DND-41 (cell line): ENCODE measurements around the gene VWA1.

Source experiments
- ATAC-seq: fragments of 200-7000 bp; cut with Tn5 transposase; 3 replicates; pipeline ENCODE4 v1.9.1; 2021; ENCODE audit warnings: low read depth; ENCODE audit not compliant: insufficient read depth
- DNase-seq: peaks from one replicate; pipeline ENCODE4 v3.0.0-alpha.2; 2020
- H2AFZ ChIP-seq: 2 replicates; pipeline ENCODE4 v1.6.0; 2012; ENCODE audit warnings: low read depth, low read length
- H3K27ac ChIP-seq: 2 replicates; pipeline ENCODE4 v1.5.1; 2012; ENCODE audit warnings: low read length, inconsistent platforms
- H3K27me3 ChIP-seq: fragments of 200-600 bp; sonication (generic); 2 replicates; pipeline ENCODE4 v1.6.0; 2012; ENCODE audit warnings: low read length, mild to moderate bottlenecking, inconsistent platforms; ENCODE audit not compliant: insufficient read depth, poor library complexity
- H3K36me3 ChIP-seq: 2 replicates; pipeline ENCODE4 v1.5.1; 2012; ENCODE audit warnings: low read length, inconsistent platforms; ENCODE audit not compliant: insufficient read depth
- H3K4me1 ChIP-seq: 2 replicates; pipeline ENCODE4 v1.5.1; 2012; ENCODE audit warnings: mild to moderate bottlenecking, low read length; ENCODE audit not compliant: insufficient read depth
- H3K4me2 ChIP-seq: 2 replicates; pipeline ENCODE4 v1.6.0; 2012; ENCODE audit warnings: mild to moderate bottlenecking, moderate library complexity, low read length, inconsistent platforms; ENCODE audit not compliant: insufficient read depth
- H3K4me3 ChIP-seq, 2 experiments: fragments of 200-600 bp in 1 of 2; shearing (Covaris generic) in 1 of 2; 2 replicates each; pipeline ENCODE4 v1.5.1; 2012 to 2016; ENCODE audit warnings: inconsistent platforms in 2 of 2, low read length in 2 of 2, mild to moderate bottlenecking in 2 of 2, low read depth in 1 of 2, moderate library complexity in 1 of 2
- H3K79me2 ChIP-seq: 2 replicates; pipeline ENCODE4 v1.6.0; 2012; ENCODE audit warnings: low read length, inconsistent platforms; ENCODE audit not compliant: insufficient read depth
- H3K9ac ChIP-seq: 2 replicates; pipeline ENCODE4 v1.6.0; 2012; ENCODE audit warnings: low read depth, mild to moderate bottlenecking, inconsistent platforms, low read length, moderate library complexity
- H3K9me3 ChIP-seq: 2 replicates; pipeline ENCODE4 v1.5.1; 2012; ENCODE audit warnings: low read length, moderate library complexity, mild to moderate bottlenecking, inconsistent platforms; ENCODE audit not compliant: insufficient read depth, severe bottlenecking
- H4K20me1 ChIP-seq: 2 replicates; pipeline ENCODE4 v1.6.0; 2012; ENCODE audit warnings: low read length; ENCODE audit not compliant: insufficient read depth
- CTCF ChIP-seq: IDR thresholded peaks from 2 replicates; pipeline ENCODE4 v1.5.1; 2012; ENCODE audit warnings: borderline replicate concordance, low read length, moderate library complexity, mild to moderate bottlenecking; ENCODE audit not compliant: poor library complexity, severe bottlenecking; ENCODE audit errors: extremely low read depth
- EZH2 ChIP-seq: IDR thresholded peaks from 3 replicates; pipeline ENCODE4 v1.6.1; 2012; ENCODE audit warnings: borderline replicate concordance, low read depth, mild to moderate bottlenecking, moderate library complexity, low read length, inconsistent platforms; ENCODE audit not compliant: severe bottlenecking

The VWA1 gene

GRCh38 chr1:1388078-1388472 lies 47.4 kb upstream of the VWA1 start:
- H3K9ac ChIP-seq, result no peak overlapping the region
- ATAC-seq (no peak), DNase-seq (no peak)
- no peak overlapping the region for H3K4me2 ChIP-seq
- peaks cover 9% of the 10 kb centered on the region for H3K79me2 ChIP-seq
- no peak overlapping the region for H2AFZ ChIP-seq
- peaks cover 24% of the 10 kb centered on the region for H4K20me1 ChIP-seq
- no peaks in the 10 kb centered on the region for H3K4me1 ChIP-seq
- no peaks in the 10 kb centered on the region for H3K9me3 ChIP-seq
- no peak for TF ChIP-seq EZH2
- TF ChIP-seq CTCF, result no peak
- no peak overlapping the region for H3K4me3 ChIP-seq
- no peaks in the 10 kb centered on the region for H3K27me3 ChIP-seq
- no peak overlapping the region for H3K27ac ChIP-seq
- H3K36me3 ChIP-seq, result peaks cover 78% of the 10 kb centered on the region

GRCh38 chr1:1390675-1391074 lies 44.8 kb upstream of the VWA1 start:
- H2AFZ ChIP-seq, result no peak overlapping the region
- H4K20me1 ChIP-seq, result peaks cover 30% of the 10 kb centered on the region
- no peaks in the 10 kb centered on the region for H3K27me3 ChIP-seq
- no peak overlapping the region for H3K27ac ChIP-seq
- 0 out of 2 replicates have a peak, but pooled peaks cover 4% of the 10 kb centered on the region for H3K4me1 ChIP-seq
- peaks cover 31% of the 10 kb centered on the region for H3K79me2 ChIP-seq
- DNase-seq (no peak), ATAC-seq (no peak)
- no peak for TF ChIP-seq CTCF
- no peak for TF ChIP-seq EZH2
- no peak overlapping the region for H3K4me2 ChIP-seq
- no peak overlapping the region for H3K9ac ChIP-seq
- H3K4me3 ChIP-seq, result no peak overlapping the region
- H3K36me3 ChIP-seq, result peaks cover 99% of the 10 kb centered on the region
- no peaks in the 10 kb centered on the region for H3K9me3 ChIP-seq

- Histone ChIP-seq H3K27me3 (no peaks in the 10 kb centered on the region), H3K9ac (no peak overlapping the region), H3K4me3 (no peak overlapping the region), H2AFZ (no peak overlapping the region), H3K36me3 (peaks cover 96% of the 10 kb centered on the region), H4K20me1 (peaks cover 25% of the 10 kb centered on the region), H3K27ac (no peak overlapping the region), H3K9me3 (no peaks in the 10 kb centered on the region), H3K4me1 (0 out of 2 replicates have a peak, but pooled peaks cover 5% of the 10 kb centered on the region), H3K4me2 (no peak overlapping the region), H3K79me2 (peaks cover 34% of the 10 kb centered on the region)
- DNase-seq, result no peak
- ATAC-seq, result no peak
- TF ChIP-seq EZH2, result no peak
- TF ChIP-seq CTCF, result no peak
Observed at GRCh38 chr1:1391225-1391624, 44.3 kb upstream of the VWA1 start.

- Histone ChIP-seq H3K4me2 (no peak overlapping the region), H3K79me2 (peaks cover 46% of the 10 kb centered on the region), H3K36me3 (peaks cover 90% of the 10 kb centered on the region), H3K4me1 (peaks cover 17% of the 10 kb centered on the region), H3K9ac (no peak overlapping the region), H4K20me1 (peaks cover 19% of the 10 kb centered on the region), H3K27ac (no peak overlapping the region), H3K4me3 (no peak overlapping the region), H2AFZ (no peak overlapping the region), H3K27me3 (no peaks in the 10 kb centered on the region), H3K9me3 (no peaks in the 10 kb centered on the region)
- no peak for TF ChIP-seq CTCF
- no peak for TF ChIP-seq EZH2
- DNase-seq, result no peak
- ATAC-seq, result no peak
Observed at GRCh38 chr1:1393014-1393413, 42.5 kb upstream of the VWA1 start.
